Measurements from ENCODE around the gene TMEM170B. TPM values are rescaled to one million over a fixed set of nuclear protein-coding genes. Genes with fewer than 3 reads are reported as not detected.

TMEM170B gene
- total RNA-seq, 1 donor: 17.5 TPM

GRCh38 chr6:11515763-11516162 lies 21.8 kb upstream of the TMEM170B start:
- H3K4me3 ChIP-seq (ENCODE audit: low read length): no peak overlapping the region
- peaks cover 9% of the 10 kb centered on the region for H3K9me3 ChIP-seq (ENCODE audit: low read depth, low read length)
- peaks cover 22% of the 10 kb centered on the region for H3K4me1 ChIP-seq (ENCODE audit: insufficient read depth, low read length)
- H3K27me3 ChIP-seq (ENCODE audit: insufficient read depth, low read length): no peaks in the 10 kb centered on the region

GRCh38 chr6:11522812-11523605 lies 14.5 kb upstream of the TMEM170B start:
- peaks cover 64% of the 10 kb centered on the region for H3K4me1 ChIP-seq (ENCODE audit: insufficient read depth, low read length)
- H3K9me3 ChIP-seq (ENCODE audit: low read depth, low read length): peaks cover 2% of the 10 kb centered on the region

DNA sequence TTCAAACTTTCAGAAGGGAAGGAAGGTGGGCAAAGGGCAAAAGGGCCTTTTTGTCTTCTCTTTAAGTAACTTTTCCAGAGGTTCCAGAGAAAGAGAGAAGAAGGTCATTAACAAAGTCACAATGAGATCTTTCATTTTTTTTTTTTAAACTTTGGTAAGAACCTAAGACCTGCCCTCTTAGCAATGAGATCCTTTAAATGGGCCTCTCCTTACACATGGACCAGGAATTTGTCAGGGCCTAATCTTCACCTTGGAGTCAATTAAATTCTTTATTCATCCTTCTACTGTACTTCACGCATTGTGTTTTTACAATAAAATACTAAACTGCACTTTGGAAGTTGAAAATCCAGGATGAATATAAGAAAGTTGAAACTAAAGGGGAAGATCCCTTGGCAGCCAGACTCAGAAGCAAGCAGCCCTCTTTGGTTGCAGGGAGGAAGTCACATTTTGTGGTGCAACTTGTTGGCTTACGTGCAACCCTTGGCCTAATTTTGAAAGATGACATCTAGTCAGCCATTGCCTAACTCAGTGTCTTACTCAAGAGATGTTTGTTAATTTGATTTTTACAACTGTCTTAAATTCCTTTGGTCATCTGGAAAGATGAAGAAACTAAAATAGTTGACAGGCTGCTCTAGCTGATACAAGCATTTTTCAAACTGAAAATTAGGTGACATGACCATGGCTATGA lies 11.9 kb upstream of the TMEM170B start:
- Histone ChIP-seq H3K4me1 (ENCODE audit: insufficient read depth, low read length) (peaks cover 60% of the 10 kb centered on the region), H3K4me3 (ENCODE audit: low read length) (no peak overlapping the region)

More at GRCh38 chr6:11522812-11523605, 14.5 kb upstream of the TMEM170B start:
- Histone ChIP-seq H3K4me3 (ENCODE audit: low read length) (no peak overlapping the region), H3K27me3 (ENCODE audit: insufficient read depth, low read length) (peaks cover 3% of the 10 kb centered on the region)

GRCh38 chr6:11526156-11526505 lies 11.4 kb upstream of the TMEM170B start:
- Histone ChIP-seq H3K27me3 (ENCODE audit: insufficient read depth, low read length) (peaks cover 3% of the 10 kb centered on the region), H3K4me3 (ENCODE audit: low read length) (no peak overlapping the region), H3K4me1 (ENCODE audit: insufficient read depth, low read length) (peaks cover 60% of the 10 kb centered on the region), H3K9me3 (ENCODE audit: low read depth, low read length) (no peaks in the 10 kb centered on the region)

More for the DNA sequence above, 11.9 kb upstream of the TMEM170B start:
- no peaks in the 10 kb centered on the region for H3K9me3 ChIP-seq (ENCODE audit: low read depth, low read length)
- H3K27me3 ChIP-seq (ENCODE audit: insufficient read depth, low read length): peaks cover 3% of the 10 kb centered on the region

- Histone ChIP-seq H3K9me3 (ENCODE audit: low read depth, low read length) (no peaks in the 10 kb centered on the region), H3K4me1 (ENCODE audit: insufficient read depth, low read length) (peaks cover 55% of the 10 kb centered on the region), H3K27me3 (ENCODE audit: insufficient read depth, low read length) (peaks cover 3% of the 10 kb centered on the region), H3K4me3 (ENCODE audit: low read length) (no peak overlapping the region)
Observed at GRCh38 chr6:11527274-11527870, 10.2 kb upstream of the TMEM170B start.

DNA sequence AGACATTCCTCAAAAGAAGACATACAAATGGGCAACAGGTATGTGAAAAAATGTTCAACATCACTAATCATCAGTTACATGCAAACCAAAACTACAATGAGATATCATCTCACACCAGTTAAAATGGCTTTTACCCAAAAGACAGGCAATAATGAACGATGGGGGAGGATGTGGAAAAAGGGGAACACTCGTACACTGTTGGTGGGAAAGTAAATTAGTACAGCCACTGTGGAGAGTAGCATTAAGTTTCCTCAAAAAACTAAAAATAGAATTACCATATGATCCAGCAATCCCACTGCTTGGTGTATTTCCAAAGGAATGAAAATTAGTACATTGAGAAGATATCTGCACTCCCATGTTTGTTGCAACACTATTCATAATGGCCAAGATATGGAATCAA lies 8.6 kb upstream of the TMEM170B start:
- H3K27me3 ChIP-seq (ENCODE audit: insufficient read depth, low read length): peaks cover 3% of the 10 kb centered on the region
- H3K4me1 ChIP-seq (ENCODE audit: insufficient read depth, low read length): peaks cover 38% of the 10 kb centered on the region
- H3K9me3 ChIP-seq (ENCODE audit: low read depth, low read length): no peaks in the 10 kb centered on the region
- no peak overlapping the region for H3K4me3 ChIP-seq (ENCODE audit: low read length)

DNA sequence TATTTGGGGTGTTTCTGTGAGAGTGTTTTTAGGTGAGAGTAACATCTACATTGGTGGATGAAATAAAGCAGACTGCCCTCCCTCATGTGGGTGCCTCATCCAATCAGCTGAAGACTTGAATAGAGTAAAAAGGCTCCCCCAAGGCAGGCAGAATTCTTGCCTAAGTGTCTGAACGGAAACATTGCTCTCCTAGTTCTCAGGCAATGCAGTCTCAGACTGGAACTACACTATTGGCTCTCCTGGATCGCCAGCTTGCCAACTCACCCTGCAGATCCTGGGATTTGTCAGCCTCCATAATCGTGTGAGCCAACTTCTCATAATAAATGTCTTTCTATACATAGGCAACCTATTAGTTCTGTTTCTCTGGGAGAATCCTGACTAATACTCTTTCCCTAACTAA lies 5.5 kb upstream of the TMEM170B start:
- Histone ChIP-seq H3K4me1 (ENCODE audit: insufficient read depth, low read length) (peaks cover 35% of the 10 kb centered on the region), H3K9me3 (ENCODE audit: low read depth, low read length) (no peaks in the 10 kb centered on the region), H3K27me3 (ENCODE audit: insufficient read depth, low read length) (peaks cover 3% of the 10 kb centered on the region), H3K4me3 (ENCODE audit: low read length) (no peak overlapping the region)

DNA sequence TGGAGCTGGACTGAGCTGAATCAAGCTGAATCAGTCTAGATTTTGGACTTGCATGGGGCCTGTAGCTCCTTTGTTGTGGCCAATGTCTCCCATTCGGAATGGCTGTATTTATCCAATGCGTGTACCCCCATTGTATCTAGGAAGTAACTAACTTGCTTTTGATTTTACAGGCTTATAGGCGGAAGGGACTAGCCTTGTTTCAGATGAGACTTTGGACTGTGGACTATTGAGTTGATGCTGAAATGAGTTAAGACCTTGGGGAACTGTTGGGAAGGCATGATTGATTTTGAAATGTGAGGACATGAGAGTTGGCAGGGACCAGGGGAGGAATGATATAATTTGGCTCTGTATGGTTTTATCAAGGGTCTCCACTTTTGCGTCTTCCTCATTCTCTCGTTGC lies 3.0 kb upstream of the TMEM170B start:
- Histone ChIP-seq H3K27me3 (ENCODE audit: insufficient read depth, low read length) (no peaks in the 10 kb centered on the region), H3K4me1 (ENCODE audit: insufficient read depth, low read length) (peaks cover 26% of the 10 kb centered on the region), H3K9me3 (ENCODE audit: low read depth, low read length) (no peaks in the 10 kb centered on the region), H3K4me3 (ENCODE audit: low read length) (no peak overlapping the region)

GRCh38 chr6:11535801-11536230 lies 1.7 kb upstream of the TMEM170B start:
- no peaks in the 10 kb centered on the region for H3K27me3 ChIP-seq (ENCODE audit: insufficient read depth, low read length)
- H3K4me1 ChIP-seq (ENCODE audit: insufficient read depth, low read length): peaks cover 31% of the 10 kb centered on the region
- H3K9me3 ChIP-seq (ENCODE audit: low read depth, low read length): no peaks in the 10 kb centered on the region
- no peak overlapping the region for H3K4me3 ChIP-seq (ENCODE audit: low read length)

DNA sequence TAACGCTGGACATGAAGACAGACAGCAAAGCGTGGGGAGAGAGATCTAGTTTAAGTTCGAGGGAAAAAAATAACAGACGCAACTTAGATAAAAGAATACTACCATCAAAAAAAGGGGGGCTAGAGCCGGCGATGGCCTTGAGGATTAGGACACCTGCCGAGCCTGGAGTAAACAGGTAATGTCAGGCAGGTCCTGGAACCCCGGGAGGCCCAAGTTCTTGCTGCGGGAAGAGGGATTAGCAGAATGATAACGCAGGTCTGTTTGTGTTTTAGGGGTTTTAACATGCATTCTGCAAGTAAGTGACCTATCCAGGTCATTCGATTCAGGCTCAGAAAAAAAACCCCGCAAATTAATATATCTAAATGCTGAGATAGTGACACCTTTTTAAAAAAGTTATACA lies 754 bp upstream of the TMEM170B start:
- Histone ChIP-seq H3K27me3 (ENCODE audit: insufficient read depth, low read length) (no peaks in the 10 kb centered on the region), H3K9me3 (ENCODE audit: low read depth, low read length) (no peaks in the 10 kb centered on the region), H3K4me3 (ENCODE audit: low read length) (peak overlapping the region; percentile 79), H3K4me1 (ENCODE audit: insufficient read depth, low read length) (peaks cover 35% of the 10 kb centered on the region)

- H3K9me3 ChIP-seq (ENCODE audit: low read depth, low read length): no peaks in the 10 kb centered on the region
- H3K27me3 ChIP-seq (ENCODE audit: insufficient read depth, low read length): no peaks in the 10 kb centered on the region
- H3K4me3 ChIP-seq (ENCODE audit: low read length): peak overlapping the region; percentile 79
- peaks cover 43% of the 10 kb centered on the region for H3K4me1 ChIP-seq (ENCODE audit: insufficient read depth, low read length)
Observed at GRCh38 chr6:11538052-11538818, 686 bp downstream of the TMEM170B start.

DNA sequence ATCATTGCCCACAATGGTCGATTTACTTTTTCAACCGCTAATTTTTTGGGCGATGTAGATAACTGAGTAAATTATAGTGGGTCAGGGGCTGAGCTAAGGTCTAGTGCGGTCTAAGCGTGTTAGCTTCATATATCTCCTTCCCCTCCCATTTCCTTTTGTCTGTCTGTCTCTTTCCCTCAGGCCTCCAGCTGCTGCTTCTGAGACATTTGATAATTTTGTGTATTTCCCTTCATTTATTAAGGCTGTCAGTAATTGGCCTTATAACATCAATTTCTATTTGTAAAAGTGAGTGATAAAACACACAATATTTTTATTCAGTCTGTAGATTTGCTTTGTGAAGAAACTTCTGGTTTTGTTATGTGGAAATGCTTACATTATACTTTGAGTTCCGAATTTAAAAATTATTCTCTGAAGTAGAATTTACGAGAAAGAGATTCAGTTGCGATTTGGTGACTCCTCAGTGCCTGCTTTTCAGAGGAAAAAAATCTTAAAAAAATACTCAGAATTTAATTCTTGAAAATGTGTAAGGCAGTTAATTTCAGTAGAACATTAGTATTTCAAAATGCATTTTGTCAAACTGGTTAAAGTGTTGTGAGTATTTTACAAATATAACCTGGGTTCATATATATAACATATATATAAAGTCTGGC lies 1.4 kb downstream of the TMEM170B start:
- Histone ChIP-seq H3K4me3 (ENCODE audit: low read length) (peak overlapping the region; percentile 79), H3K27me3 (ENCODE audit: insufficient read depth, low read length) (no peaks in the 10 kb centered on the region), H3K9me3 (ENCODE audit: low read depth, low read length) (no peaks in the 10 kb centered on the region), H3K4me1 (ENCODE audit: insufficient read depth, low read length) (peaks cover 47% of the 10 kb centered on the region)

DNA sequence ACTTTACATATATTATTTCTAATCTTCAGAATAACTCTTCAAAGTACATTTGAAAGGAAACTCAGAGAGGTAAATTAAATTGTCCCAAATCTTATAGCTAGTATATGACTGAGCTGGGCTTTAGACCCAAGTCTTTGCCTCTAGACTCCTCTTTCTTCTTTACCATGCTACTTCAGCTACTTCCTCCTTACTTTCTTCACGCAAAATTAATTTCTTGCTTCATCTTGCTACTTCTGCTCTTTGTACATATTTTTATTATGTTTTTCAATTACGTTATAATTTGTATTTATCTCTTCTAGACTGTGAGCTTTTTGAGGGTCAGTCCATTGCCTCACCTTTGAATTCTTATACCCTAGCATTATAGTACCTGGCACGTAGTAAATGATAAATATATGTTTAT lies 5.3 kb downstream of the TMEM170B start:
- H3K9me3 ChIP-seq (ENCODE audit: low read depth, low read length): no peaks in the 10 kb centered on the region
- H3K27me3 ChIP-seq (ENCODE audit: insufficient read depth, low read length): no peaks in the 10 kb centered on the region
- H3K4me3 ChIP-seq (ENCODE audit: low read length): no peak overlapping the region
- peaks cover 55% of the 10 kb centered on the region for H3K4me1 ChIP-seq (ENCODE audit: insufficient read depth, low read length)

- Histone ChIP-seq H3K9me3 (ENCODE audit: low read depth, low read length) (no peaks in the 10 kb centered on the region), H3K4me1 (ENCODE audit: insufficient read depth, low read length) (peaks cover 64% of the 10 kb centered on the region), H3K4me3 (ENCODE audit: low read length) (no peak overlapping the region), H3K27me3 (ENCODE audit: insufficient read depth, low read length) (no peaks in the 10 kb centered on the region)
Observed at GRCh38 chr6:11543919-11544518, 6.5 kb downstream of the TMEM170B start.
